ENCODE results near the gene IL22.

IL22 gene

GRCh38 chr12:68235576-68235975, 17.8 kb downstream of the IL22 start:
- Histone ChIP-seq H3K79me2 (no peaks in the 10 kb centered on the region), H3K27ac (no peak overlapping the region), H3K4me1 (no peaks in the 10 kb centered on the region), H3K9me3 (ENCODE audit: control insufficient read depth, low read length) (no peaks in the 10 kb centered on the region), H3K4me2 (ENCODE audit: low read length) (no peak overlapping the region), H3K27me3 (ENCODE audit: control insufficient read depth, insufficient read depth, low read length) (no peaks in the 10 kb centered on the region), H3K9ac (no peak overlapping the region), H2AFZ (no peak overlapping the region), H3K4me3 (ENCODE audit: low read depth, low read length) (no peak overlapping the region), H3K36me3 (ENCODE audit: control insufficient read depth, insufficient read depth, low read length) (no peaks in the 10 kb centered on the region)
- TF ChIP-seq CTCF (IDR thresholded peaks at IDR 0.05) = no peak

- Histone ChIP-seq H3K4me3 (ENCODE audit: low read depth, low read length) (no peak overlapping the region), H3K9me3 (ENCODE audit: control insufficient read depth, low read length) (no peaks in the 10 kb centered on the region), H3K9ac (no peak overlapping the region), H2AFZ (no peak overlapping the region), H3K27ac (no peak overlapping the region), H3K36me3 (ENCODE audit: control insufficient read depth, insufficient read depth, low read length) (no peaks in the 10 kb centered on the region), H3K79me2 (no peaks in the 10 kb centered on the region), H3K4me1 (no peaks in the 10 kb centered on the region), H3K27me3 (ENCODE audit: control insufficient read depth, insufficient read depth, low read length) (no peaks in the 10 kb centered on the region), H3K4me2 (ENCODE audit: low read length) (no peak overlapping the region)
- no peak for TF ChIP-seq CTCF (IDR thresholded peaks at IDR 0.05)
Measured at GRCh38 chr12:68234140-68234539, 19.3 kb downstream of the IL22 start.

GRCh38 chr12:68233498-68233897, 19.9 kb downstream of the IL22 start:
- no peaks in the 10 kb centered on the region for H3K36me3 ChIP-seq (ENCODE audit: control insufficient read depth, insufficient read depth, low read length)
- H3K4me1 ChIP-seq = no peaks in the 10 kb centered on the region
- no peak overlapping the region for H3K4me2 ChIP-seq (ENCODE audit: low read length)
- no peak overlapping the region for H3K4me3 ChIP-seq (ENCODE audit: low read depth, low read length)
- H3K79me2 ChIP-seq = no peaks in the 10 kb centered on the region
- H3K9ac ChIP-seq = no peak overlapping the region
- H3K27me3 ChIP-seq (ENCODE audit: control insufficient read depth, insufficient read depth, low read length) = no peaks in the 10 kb centered on the region
- TF ChIP-seq CTCF (IDR thresholded peaks at IDR 0.05) = no peak
- H3K9me3 ChIP-seq (ENCODE audit: control insufficient read depth, low read length) = no peaks in the 10 kb centered on the region
- no peak overlapping the region for H3K27ac ChIP-seq
- H2AFZ ChIP-seq = no peak overlapping the region

- H2AFZ ChIP-seq = no peak overlapping the region
- no peaks in the 10 kb centered on the region for H3K36me3 ChIP-seq (ENCODE audit: control insufficient read depth, insufficient read depth, low read length)
- no peaks in the 10 kb centered on the region for H3K9me3 ChIP-seq (ENCODE audit: control insufficient read depth, low read length)
- H3K4me1 ChIP-seq = no peaks in the 10 kb centered on the region
- TF ChIP-seq CTCF (IDR thresholded peaks at IDR 0.05) = no peak
- no peak overlapping the region for H3K4me3 ChIP-seq (ENCODE audit: low read depth, low read length)
- no peak overlapping the region for H3K9ac ChIP-seq
- H3K27me3 ChIP-seq (ENCODE audit: control insufficient read depth, insufficient read depth, low read length) = no peaks in the 10 kb centered on the region
- H3K79me2 ChIP-seq = no peaks in the 10 kb centered on the region
- no peak overlapping the region for H3K27ac ChIP-seq
- H3K4me2 ChIP-seq (ENCODE audit: low read length) = no peak overlapping the region
Measured at GRCh38 chr12:68231691-68232090, 21.7 kb downstream of the IL22 start.

GRCh38 chr12:68231229-68231628, 22.2 kb downstream of the IL22 start:
- no peaks in the 10 kb centered on the region for H3K4me1 ChIP-seq
- no peaks in the 10 kb centered on the region for H3K36me3 ChIP-seq (ENCODE audit: control insufficient read depth, insufficient read depth, low read length)
- H3K9ac ChIP-seq = no peak overlapping the region
- H3K4me2 ChIP-seq (ENCODE audit: low read length) = no peak overlapping the region
- H3K27me3 ChIP-seq (ENCODE audit: control insufficient read depth, insufficient read depth, low read length) = no peaks in the 10 kb centered on the region
- H2AFZ ChIP-seq = no peak overlapping the region
- H3K4me3 ChIP-seq (ENCODE audit: low read depth, low read length) = no peak overlapping the region
- H3K79me2 ChIP-seq = no peaks in the 10 kb centered on the region
- H3K9me3 ChIP-seq (ENCODE audit: control insufficient read depth, low read length) = no peaks in the 10 kb centered on the region
- no peak overlapping the region for H3K27ac ChIP-seq
- TF ChIP-seq CTCF (IDR thresholded peaks at IDR 0.05) = no peak

Data from parathyroid adenoma (tissue), 2 donors.